ENCODE data around the gene LRRC4C. TPM values are rescaled to one million over a fixed set of nuclear protein-coding genes. Genes with fewer than 3 reads are reported as not detected.
"Not testable (repeated sequence)": the region's sequence is repeated elsewhere in the genome, so short reads cannot be mapped to it uniquely, and the experiment has no call there.

Gene LRRC4C
- total RNA-seq, 1 donor from 2014 or later: not detected

DNA sequence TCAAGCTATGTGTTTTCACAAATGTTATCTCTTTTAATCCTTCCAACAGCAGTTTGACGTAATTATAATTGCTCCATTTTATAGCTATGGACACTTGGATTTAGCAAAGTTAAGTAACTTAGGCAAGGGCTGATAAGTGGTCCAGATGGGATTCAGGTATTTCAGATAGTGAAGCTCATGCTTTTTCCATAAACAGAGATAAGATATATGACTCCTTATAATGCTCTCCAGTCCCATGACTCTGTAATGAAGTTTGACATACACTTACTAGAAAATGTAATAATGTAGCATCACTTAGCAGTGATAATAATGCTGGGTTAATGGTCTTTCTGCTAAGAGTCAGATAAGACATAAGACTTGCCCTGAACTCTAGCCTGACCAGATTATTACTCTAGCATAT lies 892.1 kb downstream of the LRRC4C start:
- Mint-ChIP-seq H3K27ac (no peak overlapping the region), H3K4me1 (ENCODE audit: low read depth) (no peaks in the 10 kb centered on the region), H3K27me3 (ENCODE audit: low read depth) (no peaks in the 10 kb centered on the region), H3K36me3 (ENCODE audit: low read depth) (no peaks in the 10 kb centered on the region), H3K9me3 (peaks cover 37% of the 10 kb centered on the region), H3K4me3 (ENCODE audit: low read depth) (no peak overlapping the region)
- intact Hi-C loops (cut with micrococcal nuclease): no loop called here
- DNase-seq (ENCODE audit: low spot score): no peak

GRCh38 chr11:40544162-40544561 lies 915.3 kb downstream of the LRRC4C start:
- Mint-ChIP-seq H3K27me3 (ENCODE audit: low read depth) (no peaks in the 10 kb centered on the region), H3K9me3 (peaks cover 50% of the 10 kb centered on the region), H3K4me1 (ENCODE audit: low read depth) (no peaks in the 10 kb centered on the region), H3K36me3 (ENCODE audit: low read depth) (no peaks in the 10 kb centered on the region), H3K27ac (no peak overlapping the region), H3K4me3 (ENCODE audit: low read depth) (no peak overlapping the region)
- DNase-seq (ENCODE audit: low spot score): no peak
- intact Hi-C loops (cut with micrococcal nuclease): no loop called here

DNA sequence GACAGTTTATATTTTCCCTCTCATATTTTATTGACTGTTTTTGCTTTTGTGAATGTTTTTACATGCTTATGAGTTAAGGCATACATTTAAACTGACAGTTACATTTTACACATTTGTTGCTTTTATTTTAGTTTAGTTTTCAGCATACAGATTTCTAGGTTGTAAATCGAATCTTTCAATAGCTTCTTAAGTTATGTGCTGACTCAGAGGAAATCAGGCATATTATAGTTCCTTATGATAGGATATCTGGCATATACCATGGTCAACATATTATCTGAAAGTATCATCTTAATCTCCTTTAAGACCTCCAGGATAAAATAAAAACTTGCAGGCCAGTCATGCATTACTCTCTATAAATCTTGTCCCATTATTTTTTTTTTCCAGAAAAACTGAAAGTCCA lies 916.6 kb downstream of the LRRC4C start:
- Mint-ChIP-seq H3K9me3 (peaks cover 51% of the 10 kb centered on the region), H3K4me3 (ENCODE audit: low read depth) (no peak overlapping the region), H3K27ac (no peak overlapping the region), H3K27me3 (ENCODE audit: low read depth) (no peaks in the 10 kb centered on the region), H3K4me1 (ENCODE audit: low read depth) (no peaks in the 10 kb centered on the region), H3K36me3 (ENCODE audit: low read depth) (no peaks in the 10 kb centered on the region)
- DNase-seq (ENCODE audit: low spot score): no peak
- intact Hi-C loops (cut with micrococcal nuclease): no loop called here

DNA sequence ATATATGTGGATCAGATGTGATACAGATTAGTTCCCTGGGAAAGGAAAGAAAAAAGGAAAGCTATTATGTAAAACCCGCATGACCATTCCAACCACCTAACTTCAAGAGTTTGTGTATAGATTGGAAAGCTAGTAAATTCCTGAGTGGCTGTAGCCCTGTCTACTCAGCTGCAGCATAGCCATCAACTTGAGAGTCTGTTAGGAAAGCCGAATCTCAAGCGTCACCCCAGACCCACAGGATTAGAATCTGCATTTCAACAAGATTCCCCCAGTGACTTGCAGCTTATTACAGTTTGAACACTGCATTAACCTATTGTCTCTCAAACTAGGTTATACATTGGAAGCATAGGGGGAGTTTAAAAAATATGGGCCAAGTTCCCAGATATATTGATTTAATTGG lies 921.7 kb downstream of the LRRC4C start:
- H3K4me1 Mint-ChIP-seq (ENCODE audit: low read depth): no peaks in the 10 kb centered on the region
- no peaks in the 10 kb centered on the region for H3K36me3 Mint-ChIP-seq (ENCODE audit: low read depth)
- DNase-seq (ENCODE audit: low spot score): no peak
- peaks cover 49% of the 10 kb centered on the region for H3K9me3 Mint-ChIP-seq
- no peak overlapping the region for H3K4me3 Mint-ChIP-seq (ENCODE audit: low read depth)
- intact Hi-C loops (cut with micrococcal nuclease): no loop called here
- H3K27me3 Mint-ChIP-seq (ENCODE audit: low read depth): no peaks in the 10 kb centered on the region
- H3K27ac Mint-ChIP-seq: no peak overlapping the region

- not testable (repeated sequence) for H3K4me3 Mint-ChIP-seq (ENCODE audit: low read depth); H3K27ac Mint-ChIP-seq; H3K27me3 Mint-ChIP-seq (ENCODE audit: low read depth)
Observed at GRCh38 chr11:40522080-40522479, 937.4 kb downstream of the LRRC4C start.

GRCh38 chr11:40517122-40517521 lies 942.3 kb downstream of the LRRC4C start:
- H3K27ac Mint-ChIP-seq: no peak overlapping the region
- H3K4me3 Mint-ChIP-seq (ENCODE audit: low read depth): no peak overlapping the region
- intact Hi-C loops (cut with micrococcal nuclease): no loop called here
- no peaks in the 10 kb centered on the region for H3K4me1 Mint-ChIP-seq (ENCODE audit: low read depth)
- no peaks in the 10 kb centered on the region for H3K36me3 Mint-ChIP-seq (ENCODE audit: low read depth)
- H3K27me3 Mint-ChIP-seq (ENCODE audit: low read depth): no peaks in the 10 kb centered on the region
- DNase-seq (ENCODE audit: low spot score): no peak
- peaks cover 37% of the 10 kb centered on the region for H3K9me3 Mint-ChIP-seq

More at GRCh38 chr11:40522080-40522479, 937.4 kb downstream of the LRRC4C start:
- H3K9me3 Mint-ChIP-seq: peaks cover 40% of the 10 kb centered on the region
- H3K36me3 Mint-ChIP-seq (ENCODE audit: low read depth); intact Hi-C loops (cut with micrococcal nuclease); H3K4me1 Mint-ChIP-seq (ENCODE audit: low read depth); DNase-seq (ENCODE audit: low spot score): not testable (repeated sequence)

DNA sequence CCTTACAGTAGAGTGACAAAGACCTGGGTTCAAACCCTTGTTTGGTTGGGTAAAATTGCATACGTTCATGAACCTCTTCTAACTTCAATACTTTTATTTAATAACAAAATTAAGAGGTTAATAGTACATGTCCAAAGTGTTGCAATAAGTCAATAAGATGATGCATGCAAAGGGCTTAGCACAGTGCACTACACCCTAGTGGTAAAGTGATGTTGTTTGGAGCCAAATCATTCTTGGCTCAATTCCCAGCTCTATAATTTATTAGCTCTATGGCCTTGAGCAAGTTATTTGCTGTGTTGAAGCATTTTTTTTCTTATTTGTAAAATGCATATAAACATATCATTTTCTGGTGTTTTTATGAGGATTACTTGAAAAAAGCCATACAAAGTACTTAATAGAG lies 945.3 kb downstream of the LRRC4C start:
- Mint-ChIP-seq H3K27me3 (ENCODE audit: low read depth) (no peaks in the 10 kb centered on the region), H3K4me1 (ENCODE audit: low read depth) (no peaks in the 10 kb centered on the region), H3K4me3 (ENCODE audit: low read depth) (no peak overlapping the region), H3K9me3 (peaks cover 47% of the 10 kb centered on the region), H3K27ac (no peak overlapping the region), H3K36me3 (ENCODE audit: low read depth) (no peaks in the 10 kb centered on the region)
- intact Hi-C loops (cut with micrococcal nuclease): no loop called here
- no peak for DNase-seq (ENCODE audit: low spot score)

DNA sequence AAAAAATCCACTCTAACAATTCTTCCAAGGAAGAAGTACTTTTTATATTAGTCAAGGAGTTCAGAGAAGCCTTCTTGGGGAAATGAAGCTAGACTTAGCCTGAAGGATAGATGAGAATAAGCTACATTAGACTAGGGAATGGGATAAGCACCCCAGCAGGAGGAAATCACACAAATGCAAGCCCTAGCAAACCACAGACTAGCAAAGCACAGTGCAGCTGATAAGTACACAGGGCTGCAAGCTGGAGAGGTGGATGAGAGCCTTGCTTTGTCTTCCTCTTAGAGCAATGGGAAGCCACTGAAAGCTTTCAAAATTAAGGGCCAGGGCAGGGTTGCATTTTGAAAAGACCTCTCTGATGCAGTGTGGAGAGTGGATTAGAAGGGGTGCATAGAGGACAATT lies 946.2 kb downstream of the LRRC4C start:
- DNase-seq (ENCODE audit: low spot score): no peak
- Mint-ChIP-seq H3K4me3 (ENCODE audit: low read depth) (no peak overlapping the region), H3K4me1 (ENCODE audit: low read depth) (no peaks in the 10 kb centered on the region), H3K36me3 (ENCODE audit: low read depth) (no peaks in the 10 kb centered on the region), H3K9me3 (peaks cover 48% of the 10 kb centered on the region), H3K27ac (no peak overlapping the region), H3K27me3 (ENCODE audit: low read depth) (no peaks in the 10 kb centered on the region)
- intact Hi-C loops (cut with micrococcal nuclease): no loop called here

DNA sequence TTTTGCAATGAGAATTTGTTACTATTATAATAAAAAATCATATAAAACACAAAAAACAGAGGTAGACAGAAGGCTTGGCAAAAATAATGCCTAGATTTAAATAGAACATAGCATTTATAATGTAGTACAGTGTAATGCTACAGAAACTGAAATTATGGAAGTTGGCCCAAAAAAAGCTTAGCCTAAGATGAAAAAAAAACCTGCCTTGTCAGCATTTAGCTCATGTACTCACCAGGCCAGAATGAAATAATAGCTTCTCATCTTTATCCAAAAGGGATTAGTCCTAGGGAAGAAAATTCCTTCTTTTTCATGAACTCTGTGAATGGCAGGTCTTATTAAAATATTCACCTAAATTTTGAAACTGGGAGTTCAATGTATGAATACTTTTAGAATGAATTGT lies 951.1 kb downstream of the LRRC4C start:
- intact Hi-C loops (cut with micrococcal nuclease): no loop called here
- no peak overlapping the region for H3K27ac Mint-ChIP-seq
- peaks cover 53% of the 10 kb centered on the region for H3K9me3 Mint-ChIP-seq
- H3K36me3 Mint-ChIP-seq (ENCODE audit: low read depth): no peaks in the 10 kb centered on the region
- DNase-seq (ENCODE audit: low spot score): no peak
- H3K4me1 Mint-ChIP-seq (ENCODE audit: low read depth): no peaks in the 10 kb centered on the region
- no peak overlapping the region for H3K4me3 Mint-ChIP-seq (ENCODE audit: low read depth)
- H3K27me3 Mint-ChIP-seq (ENCODE audit: low read depth): no peaks in the 10 kb centered on the region

DNA sequence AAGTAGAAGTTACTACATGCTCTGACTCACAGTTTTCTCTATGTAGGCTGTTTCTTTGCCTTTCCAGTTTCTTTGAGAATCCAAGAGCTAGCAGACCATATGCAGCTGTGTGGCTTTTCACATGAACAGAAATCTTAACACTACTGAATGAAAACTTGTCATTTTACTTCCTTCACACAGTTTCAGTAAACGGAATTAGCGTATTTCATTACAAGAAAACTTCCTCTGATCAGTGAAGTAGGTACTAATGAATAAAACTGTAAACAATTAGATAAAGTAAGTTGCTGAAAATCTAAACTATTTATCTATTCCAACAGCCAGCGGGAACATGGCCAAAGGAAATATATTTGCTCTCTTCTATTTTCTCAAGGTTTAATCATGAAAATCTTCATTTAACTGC lies 953.2 kb downstream of the LRRC4C start:
- H3K36me3 Mint-ChIP-seq (ENCODE audit: low read depth): no peaks in the 10 kb centered on the region
- H3K4me3 Mint-ChIP-seq (ENCODE audit: low read depth): no peak overlapping the region
- no peaks in the 10 kb centered on the region for H3K4me1 Mint-ChIP-seq (ENCODE audit: low read depth)
- intact Hi-C loops (cut with micrococcal nuclease): no loop called here
- DNase-seq (ENCODE audit: low spot score): no peak
- no peaks in the 10 kb centered on the region for H3K27me3 Mint-ChIP-seq (ENCODE audit: low read depth)
- peaks cover 59% of the 10 kb centered on the region for H3K9me3 Mint-ChIP-seq
- H3K27ac Mint-ChIP-seq: no peak overlapping the region

DNA sequence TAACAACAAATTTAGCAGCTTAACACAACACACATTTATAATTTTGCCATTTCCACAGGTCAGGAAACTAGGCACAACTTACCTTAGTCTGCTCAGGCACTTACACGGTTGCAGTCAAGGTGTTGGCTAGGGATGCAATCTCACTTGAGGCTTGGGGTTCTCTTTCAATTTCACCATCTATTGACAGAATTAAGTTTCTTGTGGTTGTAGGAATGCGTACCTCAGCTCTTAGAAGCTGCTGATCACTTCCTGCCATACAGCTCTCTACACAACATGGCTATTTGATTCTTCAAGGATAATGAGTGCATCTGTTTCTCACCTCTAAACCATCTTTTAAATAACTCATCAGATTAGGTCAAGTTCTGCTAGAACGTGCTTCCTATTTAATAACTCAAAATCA lies 968.1 kb downstream of the LRRC4C start:
- no peaks in the 10 kb centered on the region for H3K27me3 Mint-ChIP-seq (ENCODE audit: low read depth)
- intact Hi-C loops (cut with micrococcal nuclease): no loop called here
- no peak for DNase-seq (ENCODE audit: low spot score)
- no peak overlapping the region for H3K27ac Mint-ChIP-seq
- peaks cover 36% of the 10 kb centered on the region for H3K9me3 Mint-ChIP-seq
- H3K4me3 Mint-ChIP-seq (ENCODE audit: low read depth): no peak overlapping the region
- H3K4me1 Mint-ChIP-seq (ENCODE audit: low read depth): no peaks in the 10 kb centered on the region
- no peaks in the 10 kb centered on the region for H3K36me3 Mint-ChIP-seq (ENCODE audit: low read depth)

DNA sequence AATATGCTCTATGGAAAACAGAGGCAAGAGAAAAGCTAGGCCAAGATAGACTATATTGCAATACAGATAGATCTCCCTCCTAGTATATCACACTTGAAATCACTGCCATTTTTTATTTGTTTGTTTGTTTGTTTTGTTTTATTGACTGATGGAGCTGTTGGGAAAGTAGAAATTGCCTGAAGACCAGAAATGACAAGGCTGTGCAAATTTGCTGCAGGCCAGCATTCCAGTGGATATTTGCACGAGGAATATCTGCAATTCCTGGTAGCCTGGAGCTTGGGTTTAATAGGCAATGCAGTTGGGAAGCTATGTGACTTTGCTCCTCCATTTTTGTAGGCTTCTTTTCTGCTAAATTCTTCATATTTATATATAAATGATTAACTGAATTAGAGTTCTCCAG lies 991.7 kb downstream of the LRRC4C start:
- Mint-ChIP-seq H3K27me3 (ENCODE audit: low read depth) (no peaks in the 10 kb centered on the region), H3K4me3 (ENCODE audit: low read depth) (no peak overlapping the region), H3K4me1 (ENCODE audit: low read depth) (no peaks in the 10 kb centered on the region), H3K36me3 (ENCODE audit: low read depth) (no peaks in the 10 kb centered on the region), H3K9me3 (peaks cover 57% of the 10 kb centered on the region), H3K27ac (no peak overlapping the region)
- DNase-seq (ENCODE audit: low spot score): no peak
- intact Hi-C loops (cut with micrococcal nuclease): no loop called here

DNA sequence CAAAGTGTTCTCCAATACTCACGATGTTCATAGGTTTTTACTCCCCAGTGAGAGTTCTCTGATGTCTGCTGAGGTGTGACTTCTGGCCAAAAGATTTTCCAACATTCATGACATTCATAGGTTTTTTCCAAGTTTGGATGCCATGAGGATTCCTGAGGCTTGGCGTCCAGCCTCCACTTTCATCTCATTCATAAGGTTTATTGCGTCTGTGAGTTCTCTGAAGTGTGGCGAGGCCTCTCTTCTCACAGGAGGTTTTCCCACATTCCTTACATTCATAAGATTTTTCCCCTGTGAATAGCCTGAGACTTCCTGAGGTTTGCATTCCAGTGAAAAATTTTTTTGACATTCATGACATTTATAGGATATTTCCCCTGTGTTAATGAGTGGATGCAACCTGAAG lies 1014.1 kb downstream of the LRRC4C start:
- Mint-ChIP-seq H3K9me3 (peaks cover 53% of the 10 kb centered on the region), H3K4me1 (ENCODE audit: low read depth) (no peaks in the 10 kb centered on the region), H3K4me3 (ENCODE audit: low read depth) (no peak overlapping the region), H3K27ac (no peak overlapping the region), H3K36me3 (ENCODE audit: low read depth) (no peaks in the 10 kb centered on the region), H3K27me3 (ENCODE audit: low read depth) (no peaks in the 10 kb centered on the region)
- intact Hi-C loops (cut with micrococcal nuclease): no loop called here
- no peak for DNase-seq (ENCODE audit: low spot score)

DNA sequence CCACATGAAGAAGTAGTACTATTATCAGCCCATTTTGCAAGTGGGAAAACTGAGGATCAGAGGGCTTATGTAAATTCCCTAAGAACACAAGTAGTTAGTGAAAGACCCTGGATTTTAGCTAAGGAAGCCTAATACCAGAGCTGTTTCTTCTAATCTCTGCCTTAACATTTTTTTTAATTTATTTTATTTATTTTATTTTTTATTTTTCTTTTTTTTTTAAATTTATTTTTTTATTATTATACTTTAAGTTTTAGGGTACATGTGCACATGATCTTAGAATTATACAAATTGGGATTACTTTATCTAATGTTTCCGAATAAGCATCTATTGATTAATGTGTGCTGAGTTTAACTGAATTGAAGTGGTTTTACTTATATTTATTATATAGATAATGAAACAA lies 1015.3 kb downstream of the LRRC4C start:
- DNase-seq (ENCODE audit: low spot score): no peak
- Mint-ChIP-seq H3K36me3 (ENCODE audit: low read depth) (no peaks in the 10 kb centered on the region), H3K4me1 (ENCODE audit: low read depth) (no peaks in the 10 kb centered on the region), H3K27ac (no peak overlapping the region), H3K9me3 (peaks cover 50% of the 10 kb centered on the region), H3K4me3 (ENCODE audit: low read depth) (no peak overlapping the region), H3K27me3 (ENCODE audit: low read depth) (no peaks in the 10 kb centered on the region)
- intact Hi-C loops (cut with micrococcal nuclease): no loop called here
